GM12874 (cell line): ENCODE data around the gene ELAC2.

Experiments
- TF ChIP-seq, protein P1 (sequence below): IDR thresholded peaks from 2 replicates; pipeline ENCODE4 v1.5.1; 2011; ENCODE audit warnings: low read depth, mild to moderate bottlenecking, control low read depth, low read length, moderate library complexity; ENCODE audit not compliant: insufficient read depth

ELAC2 gene

DNA sequence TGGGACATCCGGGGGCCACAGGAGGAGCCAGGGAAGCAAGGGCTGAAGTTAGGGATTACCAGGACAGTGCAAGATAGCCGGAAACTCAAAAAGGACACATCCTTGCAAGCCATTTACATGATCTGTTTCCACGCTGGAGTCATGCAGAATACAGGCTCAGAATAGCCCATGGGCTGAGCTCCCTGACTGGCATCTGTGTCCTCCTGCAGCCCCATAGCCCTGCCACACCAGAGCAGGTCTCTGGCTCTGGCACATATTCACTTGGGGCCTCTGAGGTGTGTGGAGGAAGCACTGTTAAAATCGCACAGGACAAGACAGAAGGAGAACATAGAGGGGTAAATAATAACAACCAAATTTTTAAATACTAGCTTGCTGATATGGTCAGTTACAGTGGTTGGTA lies 65.8 kb downstream of the ELAC2 start:
- TF ChIP-seq, protein P1, sequence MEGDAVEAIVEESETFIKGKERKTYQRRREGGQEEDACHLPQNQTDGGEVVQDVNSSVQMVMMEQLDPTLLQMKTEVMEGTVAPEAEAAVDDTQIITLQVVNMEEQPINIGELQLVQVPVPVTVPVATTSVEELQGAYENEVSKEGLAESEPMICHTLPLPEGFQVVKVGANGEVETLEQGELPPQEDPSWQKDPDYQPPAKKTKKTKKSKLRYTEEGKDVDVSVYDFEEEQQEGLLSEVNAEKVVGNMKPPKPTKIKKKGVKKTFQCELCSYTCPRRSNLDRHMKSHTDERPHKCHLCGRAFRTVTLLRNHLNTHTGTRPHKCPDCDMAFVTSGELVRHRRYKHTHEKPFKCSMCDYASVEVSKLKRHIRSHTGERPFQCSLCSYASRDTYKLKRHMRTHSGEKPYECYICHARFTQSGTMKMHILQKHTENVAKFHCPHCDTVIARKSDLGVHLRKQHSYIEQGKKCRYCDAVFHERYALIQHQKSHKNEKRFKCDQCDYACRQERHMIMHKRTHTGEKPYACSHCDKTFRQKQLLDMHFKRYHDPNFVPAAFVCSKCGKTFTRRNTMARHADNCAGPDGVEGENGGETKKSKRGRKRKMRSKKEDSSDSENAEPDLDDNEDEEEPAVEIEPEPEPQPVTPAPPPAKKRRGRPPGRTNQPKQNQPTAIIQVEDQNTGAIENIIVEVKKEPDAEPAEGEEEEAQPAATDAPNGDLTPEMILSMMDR = no peak

DNA sequence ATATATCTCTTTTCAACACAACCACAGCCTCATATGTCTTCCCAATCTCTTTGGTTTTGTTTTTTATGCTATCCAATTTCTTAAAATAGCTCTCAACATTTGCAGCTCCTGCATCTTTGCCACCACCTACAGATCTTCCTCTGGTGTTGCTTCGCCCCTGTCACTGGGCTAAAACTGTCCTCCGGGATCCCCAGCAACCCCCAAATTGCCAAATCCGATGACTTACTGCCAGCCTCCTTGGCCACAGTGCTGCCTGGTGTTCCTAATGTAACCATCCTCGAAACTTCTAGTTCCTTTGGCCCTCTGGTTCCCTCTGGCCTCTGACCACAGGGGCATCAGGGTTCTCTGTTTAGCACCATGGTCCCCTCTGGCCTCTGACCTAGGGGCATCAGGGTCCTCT lies 70.8 kb downstream of the ELAC2 start:
- TF ChIP-seq, protein P1 = no peak
